GM12864 (cell line): ENCODE data around the gene SLC49A3.

Experiments used
- DNase-seq: peaks from one replicate; pipeline ENCODE4 v3.0.0-alpha.2; 2011; ENCODE audit warnings: low read depth
- H3K4me3 ChIP-seq: 2 replicates; pipeline ENCODE4 v1.5.1; 2011; ENCODE audit warnings: mild to moderate bottlenecking, low read depth, low read length, control low read depth
- TF ChIP-seq, protein P1 (sequence below): IDR thresholded peaks from 2 replicates; pipeline ENCODE4 v1.5.1; 2011; ENCODE audit warnings: low read depth, mild to moderate bottlenecking, moderate library complexity, low read length, control low read depth, inconsistent platforms; ENCODE audit errors: missing control alignments

SLC49A3 gene

GRCh38 chr4:720111-720860, 31.3 kb upstream of the SLC49A3 start:
- TF ChIP-seq, protein P1, sequence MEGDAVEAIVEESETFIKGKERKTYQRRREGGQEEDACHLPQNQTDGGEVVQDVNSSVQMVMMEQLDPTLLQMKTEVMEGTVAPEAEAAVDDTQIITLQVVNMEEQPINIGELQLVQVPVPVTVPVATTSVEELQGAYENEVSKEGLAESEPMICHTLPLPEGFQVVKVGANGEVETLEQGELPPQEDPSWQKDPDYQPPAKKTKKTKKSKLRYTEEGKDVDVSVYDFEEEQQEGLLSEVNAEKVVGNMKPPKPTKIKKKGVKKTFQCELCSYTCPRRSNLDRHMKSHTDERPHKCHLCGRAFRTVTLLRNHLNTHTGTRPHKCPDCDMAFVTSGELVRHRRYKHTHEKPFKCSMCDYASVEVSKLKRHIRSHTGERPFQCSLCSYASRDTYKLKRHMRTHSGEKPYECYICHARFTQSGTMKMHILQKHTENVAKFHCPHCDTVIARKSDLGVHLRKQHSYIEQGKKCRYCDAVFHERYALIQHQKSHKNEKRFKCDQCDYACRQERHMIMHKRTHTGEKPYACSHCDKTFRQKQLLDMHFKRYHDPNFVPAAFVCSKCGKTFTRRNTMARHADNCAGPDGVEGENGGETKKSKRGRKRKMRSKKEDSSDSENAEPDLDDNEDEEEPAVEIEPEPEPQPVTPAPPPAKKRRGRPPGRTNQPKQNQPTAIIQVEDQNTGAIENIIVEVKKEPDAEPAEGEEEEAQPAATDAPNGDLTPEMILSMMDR, result no peak
- H3K4me3 ChIP-seq, result no peak overlapping the region
- DNase-seq, result no peak

GRCh38 chr4:718460-718859, 29.5 kb upstream of the SLC49A3 start:
- no peak for DNase-seq
- TF ChIP-seq, protein P1, result no peak
- no peak overlapping the region for H3K4me3 ChIP-seq

DNA sequence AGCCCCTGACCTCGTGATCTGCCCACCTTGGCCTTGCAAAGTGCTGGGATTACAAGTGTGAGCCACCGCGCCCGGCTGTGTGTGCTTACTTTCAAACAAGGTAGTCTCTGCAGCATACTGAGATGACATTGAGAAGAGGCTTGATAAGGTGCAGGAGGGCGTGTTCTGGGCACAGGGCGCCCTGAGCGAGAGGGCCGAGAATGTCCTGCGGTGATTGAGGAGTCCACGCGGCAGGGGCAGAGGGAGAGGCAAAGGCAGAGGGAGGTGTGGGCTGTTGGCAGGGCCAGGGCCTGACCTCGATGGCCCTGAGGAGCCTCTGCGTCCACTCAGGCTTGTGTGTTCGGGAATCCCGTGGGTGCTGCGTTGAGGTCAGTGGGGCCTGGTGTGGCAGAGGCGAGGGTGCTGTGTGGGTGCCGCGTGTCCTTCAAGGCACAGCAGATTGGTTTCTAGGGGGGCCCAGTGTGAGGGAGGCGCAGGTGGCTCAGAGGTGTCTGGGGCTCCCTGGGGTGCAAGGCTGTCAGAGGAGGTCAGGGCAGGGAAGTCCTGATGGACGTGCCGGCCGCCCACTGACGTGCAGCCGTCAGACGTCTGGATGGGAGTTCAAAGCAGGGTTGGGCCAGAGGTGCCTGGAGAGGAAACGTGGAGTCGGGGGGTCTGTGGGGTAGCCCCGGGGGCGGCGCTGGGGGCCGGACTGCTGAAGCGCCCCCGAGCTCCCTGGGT, 28.8 kb upstream of the SLC49A3 start:
- no peak for DNase-seq
- TF ChIP-seq, protein P1, result no peak

GRCh38 chr4:714087-714486, 25.1 kb upstream of the SLC49A3 start:
- no peak overlapping the region for H3K4me3 ChIP-seq
- TF ChIP-seq, protein P1, result no peak
- DNase-seq, result no peak

More for the DNA sequence above, 28.8 kb upstream of the SLC49A3 start:
- no peak overlapping the region for H3K4me3 ChIP-seq

GRCh38 chr4:712916-713632, 24.1 kb upstream of the SLC49A3 start:
- no peak overlapping the region for H3K4me3 ChIP-seq
- TF ChIP-seq, protein P1, result no peak
- no peak for DNase-seq

GRCh38 chr4:712093-712492, 23.1 kb upstream of the SLC49A3 start:
- TF ChIP-seq, protein P1, result no peak
- no peak overlapping the region for H3K4me3 ChIP-seq
- no peak for DNase-seq
